GM10248 (cell line): ENCODE measurements around the gene PCNX2.

Experiments
- CTCF ChIA-PET: fragments of 300-600 bp; sonication (Branson Sonifier 250); formaldehyde crosslinking; extraction: SDS; loops from one replicate; lab custom pipeline; 2021; ENCODE audit warnings: antibody characterized with exemption; lab: Yijun Ruan, JAX
- POLR2A ChIA-PET: fragments of 350-650 bp; sonication (Branson Sonifier 250); formaldehyde crosslinking; extraction: SDS; loops from one replicate; lab custom pipeline; 2020; ENCODE audit warnings: antibody characterized with exemption; lab: Yijun Ruan, JAX
- DNase-seq: peaks from one replicate; pipeline ENCODE4 v3.0.0; 2012; ENCODE audit errors: extremely low spot score
- CTCF ChIP-seq: IDR thresholded peaks from 2 replicates; pipeline ENCODE4 v1.5.1; 2012; ENCODE audit warnings: mild to moderate bottlenecking, low read depth; ENCODE audit errors: extremely low read depth, missing control alignments, control extremely low read depth

The PCNX2 gene

DNA sequence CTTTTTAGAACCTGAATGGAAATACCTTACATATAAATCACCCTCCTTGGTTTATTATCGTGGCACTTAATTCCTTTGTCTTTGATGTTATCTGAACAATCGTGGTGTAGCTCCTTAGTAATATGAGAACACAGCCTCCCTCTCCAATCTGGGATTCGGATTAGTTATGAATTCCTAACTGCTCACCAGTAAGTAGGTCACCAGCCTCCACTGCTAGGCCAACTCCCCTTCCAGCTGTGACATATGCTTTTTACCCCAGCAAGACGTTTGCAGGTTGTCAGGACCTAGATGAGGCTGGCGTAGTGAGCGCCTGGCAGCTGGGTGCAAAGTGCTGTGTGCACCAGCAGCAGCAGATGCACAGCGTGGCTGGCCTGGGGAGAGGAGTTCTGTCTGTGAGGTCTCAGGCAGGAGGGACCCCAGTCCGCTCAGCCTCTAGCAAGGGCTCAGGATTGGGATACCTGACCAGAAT lies 306.9 kb downstream of the PCNX2 start:
- ChIA-PET POLR2A (no interaction called here), CTCF (interaction anchor here (1.3 kb wide), 1 partner anchor 18 kb away, joined by 3 read pairs; no protein-coding TSS in a partner anchor)
- TF ChIP-seq CTCF = no peak
- DNase-seq = no peak

DNA sequence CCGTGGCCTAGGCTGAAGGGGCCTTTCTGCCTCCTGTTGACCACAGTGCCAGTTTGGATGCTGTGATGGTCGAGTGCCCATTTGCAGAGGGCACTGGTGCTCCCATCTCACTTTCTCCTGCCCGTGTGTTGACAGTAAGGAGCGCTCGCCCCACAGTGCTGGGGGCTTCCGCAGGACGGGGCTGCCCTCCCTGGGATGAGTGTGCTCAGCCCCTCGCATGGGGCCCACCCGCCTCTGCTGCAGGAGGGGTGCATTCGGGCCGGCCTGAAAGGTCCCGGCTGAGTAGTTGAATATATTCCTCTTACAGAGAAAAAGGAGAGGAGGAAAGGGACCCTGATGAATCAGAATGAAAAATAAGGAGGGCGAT lies 307.8 kb downstream of the PCNX2 start:
- no peak for TF ChIP-seq CTCF
- no peak for DNase-seq
- CTCF ChIA-PET = no interaction called here
- POLR2A ChIA-PET = no interaction called here

- TF ChIP-seq CTCF = no peak
- ChIA-PET CTCF (interaction anchor here (1.1 kb wide), 1 partner anchor 37 kb away, joined by 3 read pairs; no protein-coding TSS in a partner anchor), POLR2A (no interaction called here)
- DNase-seq = no peak
These were observed 308.3 kb downstream of the PCNX2 start for GRCh38 chr1:232987046-232987773.

DNA sequence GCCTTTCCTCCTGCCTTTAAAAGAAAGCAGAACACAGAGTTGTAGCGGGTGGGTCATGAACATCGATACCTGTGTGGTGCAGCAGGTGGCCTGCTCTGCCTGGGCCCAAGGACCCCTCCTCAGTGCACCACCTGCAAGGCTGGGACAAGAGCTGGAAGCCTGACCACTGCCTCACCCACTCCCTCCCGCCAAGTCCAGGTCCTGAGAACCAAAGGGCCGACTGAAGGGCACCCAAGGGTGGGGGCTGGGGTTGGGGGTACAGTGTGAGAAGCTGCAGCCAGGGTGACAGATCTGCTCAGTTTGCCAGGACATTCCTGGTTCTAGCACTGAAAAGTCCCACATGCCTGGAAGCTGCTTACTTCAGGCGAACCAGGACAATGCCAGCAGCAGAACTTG lies 309.0 kb downstream of the PCNX2 start:
- DNase-seq = no peak
- CTCF ChIA-PET = interaction anchor here (1.1 to 1.4 kb wide), 2 partner anchors 22 to 38 kb away, joined by 3 read pairs; no protein-coding TSS in a partner anchor
- no peak for TF ChIP-seq CTCF
- POLR2A ChIA-PET = no interaction called here

DNA sequence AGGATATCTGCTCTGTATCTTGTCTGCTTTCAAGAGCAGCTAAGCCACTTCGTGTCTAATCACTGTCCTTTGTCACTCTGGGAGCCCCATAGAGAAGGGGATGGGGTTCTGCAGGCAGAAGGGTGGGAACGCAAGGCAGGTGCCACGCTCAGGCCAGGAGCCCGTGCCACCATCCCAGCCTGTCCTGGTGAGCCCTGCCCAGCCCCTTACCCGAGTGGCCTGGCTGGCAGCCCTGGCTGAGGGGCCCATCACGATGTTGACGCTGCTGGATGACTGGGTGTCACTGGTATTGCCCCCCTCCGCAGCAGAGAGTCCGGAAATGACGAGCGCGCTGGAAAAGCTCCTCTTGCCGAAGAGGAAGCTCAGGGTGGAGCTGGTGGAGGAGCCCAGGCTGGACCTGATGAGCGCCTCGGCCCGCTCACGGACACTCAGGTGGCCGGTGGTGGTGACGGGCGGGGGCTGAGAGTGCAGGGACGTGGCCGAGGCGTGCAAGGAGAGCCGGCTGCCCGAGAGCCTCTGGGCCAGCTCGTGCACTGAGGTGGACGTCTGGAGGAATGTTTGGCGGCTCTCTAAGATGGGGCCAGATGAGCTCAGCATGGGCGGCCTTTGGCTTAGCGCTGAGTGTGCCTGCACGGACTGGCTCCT lies 309.5 kb downstream of the PCNX2 start:
- DNase-seq = no peak
- CTCF ChIA-PET = interaction anchor here (1.1 to 1.4 kb wide), 2 partner anchors 23 to 38 kb away, joined by 3 read pairs; no protein-coding TSS in a partner anchor
- TF ChIP-seq CTCF = no peak

GRCh38 chr1:232984577-232985425 lies 310.7 kb downstream of the PCNX2 start:
- ChIA-PET POLR2A (no interaction called here), CTCF (interaction anchor here (1.4 kb wide), 1 partner anchor 24 kb away, joined by 3 read pairs; no protein-coding TSS in a partner anchor)
- DNase-seq = no peak
- TF ChIP-seq CTCF = no peak

More for the DNA sequence above, 309.5 kb downstream of the PCNX2 start:
- POLR2A ChIA-PET = no interaction called here
